ENCODE measurements around the gene ACSM2B.

DNA sequence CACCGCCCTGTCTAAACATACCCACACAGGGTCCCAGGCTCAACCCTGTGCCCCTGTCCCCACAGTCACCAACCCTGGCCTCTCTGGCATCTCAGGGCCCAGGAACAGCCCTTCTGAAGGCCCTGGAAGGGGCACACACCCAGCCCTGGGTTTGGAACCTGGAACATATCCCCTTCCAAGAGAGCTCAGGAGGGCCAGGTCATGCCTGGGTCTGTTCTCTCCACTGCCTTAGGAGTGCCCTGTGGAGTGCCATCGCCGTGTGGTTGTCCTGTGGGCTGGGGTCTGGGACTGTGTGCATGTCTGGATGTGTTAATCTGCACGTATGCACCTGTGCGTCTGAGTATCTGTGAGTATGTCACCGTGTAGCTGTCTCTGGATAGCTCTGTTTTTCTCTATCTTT, 45.2 kb upstream of the ACSM2B start:
- TF ChIP-seq, protein P1, sequence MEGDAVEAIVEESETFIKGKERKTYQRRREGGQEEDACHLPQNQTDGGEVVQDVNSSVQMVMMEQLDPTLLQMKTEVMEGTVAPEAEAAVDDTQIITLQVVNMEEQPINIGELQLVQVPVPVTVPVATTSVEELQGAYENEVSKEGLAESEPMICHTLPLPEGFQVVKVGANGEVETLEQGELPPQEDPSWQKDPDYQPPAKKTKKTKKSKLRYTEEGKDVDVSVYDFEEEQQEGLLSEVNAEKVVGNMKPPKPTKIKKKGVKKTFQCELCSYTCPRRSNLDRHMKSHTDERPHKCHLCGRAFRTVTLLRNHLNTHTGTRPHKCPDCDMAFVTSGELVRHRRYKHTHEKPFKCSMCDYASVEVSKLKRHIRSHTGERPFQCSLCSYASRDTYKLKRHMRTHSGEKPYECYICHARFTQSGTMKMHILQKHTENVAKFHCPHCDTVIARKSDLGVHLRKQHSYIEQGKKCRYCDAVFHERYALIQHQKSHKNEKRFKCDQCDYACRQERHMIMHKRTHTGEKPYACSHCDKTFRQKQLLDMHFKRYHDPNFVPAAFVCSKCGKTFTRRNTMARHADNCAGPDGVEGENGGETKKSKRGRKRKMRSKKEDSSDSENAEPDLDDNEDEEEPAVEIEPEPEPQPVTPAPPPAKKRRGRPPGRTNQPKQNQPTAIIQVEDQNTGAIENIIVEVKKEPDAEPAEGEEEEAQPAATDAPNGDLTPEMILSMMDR (IDR thresholded peaks at IDR 0.05): no peak
- TF ChIP-seq POLR2AphosphoS5 (IDR thresholded peaks at IDR 0.05) (no peak), POLR2A (IDR thresholded peaks at IDR 0.05) (no peak)

Data from sigmoid colon (tissue), 4 donors.